HG03139 (cell line): ENCODE results near the gene INO80E.
A peak's percentile ranks its signal among the peaks of the same experiment; 100 is the strongest.
"Not testable (repeated sequence)": the region's sequence is repeated elsewhere in the genome, so short reads cannot be mapped to it uniquely, and the experiment has no call there.

Source experiments
- ATAC-seq: cut with Tn5 transposase; IDR thresholded peaks from one replicate; pipeline ENCODE4 v1.9.1; 2021; ENCODE audit not compliant: unreplicated experiment

The INO80E gene

GRCh38 chr16:29995911-29996765 is at the start of gene INO80E:
Gene INO80E (plus strand): TSS chr16:29996241. CDS start chr16:29996311, 70 bp downstream.
- ATAC-seq = peak; percentile 79

GRCh38 chr16:29947897-29948296 is 48.1 kb upstream of the INO80E start:
- ATAC-seq = no peak

- no peak for ATAC-seq
Measured at GRCh38 chr16:29950806-29951461, 45.1 kb upstream of the INO80E start.

GRCh38 chr16:29951625-29952365 is 44.2 kb upstream of the INO80E start:
- ATAC-seq = no peak

GRCh38 chr16:29958756-29959155 is 37.3 kb upstream of the INO80E start:
- ATAC-seq = no peak

GRCh38 chr16:29959293-29959692 is 36.7 kb upstream of the INO80E start:
- ATAC-seq = no peak

GRCh38 chr16:29959821-29960220 is 36.2 kb upstream of the INO80E start:
- ATAC-seq = not testable (repeated sequence)

- no peak for ATAC-seq
Measured at GRCh38 chr16:29961127-29961478, 34.9 kb upstream of the INO80E start.

GRCh38 chr16:29961479-29962343 is 34.3 kb upstream of the INO80E start, which contains the start of gene TMEM219:
Gene TMEM219 (plus strand): TSS chr16:29962079. CDS start chr16:29963144, 1,065 bp downstream.
- ATAC-seq = peak; percentile 80

- ATAC-seq = no peak
Measured at GRCh38 chr16:29962344-29962994, 33.6 kb upstream of the INO80E start.

GRCh38 chr16:29963021-29963743 is 32.9 kb upstream of the INO80E start:
- no peak for ATAC-seq

- ATAC-seq = no peak
Measured at GRCh38 chr16:29968205-29968604, 27.8 kb upstream of the INO80E start.

GRCh38 chr16:29971304-29971703 is 24.7 kb upstream of the INO80E start:
- ATAC-seq = no peak

- ATAC-seq = no peak
Measured at GRCh38 chr16:29972500-29972899, 23.5 kb upstream of the INO80E start.

GRCh38 chr16:29972992-29973383 is 23.1 kb upstream of the INO80E start:
- no peak for ATAC-seq

GRCh38 chr16:29973384-29974246 is 22.4 kb upstream of the INO80E start, which contains the start of gene TAOK2:
Gene TAOK2 (plus strand): TSS chr16:29973868. CDS start chr16:29977773, 3,905 bp downstream.
- ATAC-seq = peak; percentile 80

GRCh38 chr16:29974291-29975133 is 21.5 kb upstream of the INO80E start:
- ATAC-seq = no peak
